Measurements from ENCODE around the gene TMOD3.

The TMOD3 gene

DNA sequence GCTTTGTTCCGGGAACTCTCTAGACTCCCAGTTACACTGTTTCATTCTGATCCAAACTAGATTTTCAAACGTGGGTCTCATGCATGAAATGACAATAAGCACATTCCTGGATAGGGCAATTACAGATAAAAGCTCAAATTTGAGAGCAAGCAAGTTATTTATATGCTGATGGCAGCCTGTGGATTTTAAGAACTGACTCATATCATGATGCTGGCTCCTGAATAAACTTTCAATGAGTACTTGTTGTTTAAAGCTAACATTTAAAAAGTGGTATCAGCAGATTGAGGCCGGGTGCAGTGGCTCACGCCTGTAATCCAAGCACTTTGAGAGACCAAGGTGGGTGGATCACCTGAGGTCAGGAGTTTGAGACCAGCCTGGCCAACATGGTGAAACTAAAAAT lies 75.5 kb downstream of the TMOD3 start:
- no peak for DNase-seq (ENCODE audit: low read depth in 1 of 2, low spot score in 1 of 2)

DNA sequence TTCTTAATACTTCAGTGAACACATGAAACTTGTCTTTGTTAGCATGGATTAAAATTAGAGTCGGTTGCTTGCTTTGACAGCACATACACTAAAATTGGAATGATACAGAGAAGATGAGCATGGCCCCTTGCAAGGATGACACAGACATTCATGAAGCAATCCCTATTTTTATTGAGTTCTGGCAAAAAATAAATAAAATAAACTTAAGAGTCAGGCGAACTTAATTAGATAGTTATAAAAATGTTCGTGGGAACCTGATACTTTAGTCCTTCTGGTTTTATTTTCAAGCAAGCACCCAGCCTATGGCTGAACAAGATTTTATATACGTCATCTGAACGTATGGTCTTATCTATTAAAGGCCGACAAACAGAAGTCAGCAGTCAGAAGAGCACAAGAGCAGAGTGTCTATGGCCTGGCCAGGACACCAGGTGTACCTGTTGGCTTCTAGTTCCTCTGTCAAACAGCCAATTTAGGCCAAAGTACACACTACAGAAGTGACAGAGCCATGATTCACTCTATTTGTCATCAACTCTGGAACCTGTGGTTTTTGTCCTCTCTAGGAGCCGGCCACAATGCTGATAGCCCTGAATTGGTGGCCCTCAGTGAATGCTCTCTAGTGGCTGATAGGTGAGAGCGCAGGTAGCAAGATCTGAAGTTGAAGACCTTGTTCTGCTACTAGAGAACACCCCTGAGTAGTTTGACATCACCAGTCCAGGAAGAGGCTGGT lies 77.8 kb downstream of the TMOD3 start:
- no peak for DNase-seq (ENCODE audit: low read depth in 1 of 2, low spot score in 1 of 2)

DNA sequence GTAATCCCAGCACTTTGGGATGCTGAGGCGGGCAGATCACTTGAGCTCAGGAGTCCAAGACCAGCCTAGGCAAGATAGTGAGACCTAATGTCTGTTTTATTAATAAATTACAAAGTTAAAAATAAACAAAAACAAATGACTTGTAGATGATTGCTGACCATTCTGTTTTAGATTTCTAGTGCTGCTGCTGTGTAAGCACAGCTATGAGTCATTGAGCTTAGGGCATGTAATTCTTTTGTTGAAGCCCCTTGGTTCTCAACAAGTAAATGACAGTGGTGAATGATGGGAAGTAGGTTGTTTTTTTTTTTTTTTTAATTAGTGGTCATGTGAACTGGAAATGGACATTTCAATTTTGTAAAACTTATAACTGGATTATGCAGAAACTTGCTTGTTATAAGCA lies 78.9 kb downstream of the TMOD3 start:
- DNase-seq (ENCODE audit: low read depth in 1 of 2, low spot score in 1 of 2), result no peak

DNA sequence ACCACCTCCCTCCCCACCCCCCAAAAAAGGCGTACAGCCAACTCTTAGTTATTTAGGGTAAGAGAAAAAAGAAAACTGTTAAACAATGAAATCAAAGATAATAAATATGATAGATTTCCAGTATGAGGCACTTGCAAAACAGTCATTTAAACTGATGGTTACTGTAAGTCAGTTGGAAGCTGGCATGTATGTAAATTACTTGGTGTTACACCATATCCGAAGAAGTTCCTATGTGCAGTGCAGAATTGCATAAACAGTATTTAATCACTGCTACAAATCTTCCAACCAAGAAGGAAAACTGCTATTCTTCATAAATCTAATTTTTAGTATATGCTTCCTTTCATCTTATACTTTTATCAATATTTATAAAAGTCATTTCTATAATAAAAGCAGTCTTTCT lies 80.1 kb downstream of the TMOD3 start:
- DNase-seq (ENCODE audit: low read depth in 1 of 2, low spot score in 1 of 2), result no peak

DNA sequence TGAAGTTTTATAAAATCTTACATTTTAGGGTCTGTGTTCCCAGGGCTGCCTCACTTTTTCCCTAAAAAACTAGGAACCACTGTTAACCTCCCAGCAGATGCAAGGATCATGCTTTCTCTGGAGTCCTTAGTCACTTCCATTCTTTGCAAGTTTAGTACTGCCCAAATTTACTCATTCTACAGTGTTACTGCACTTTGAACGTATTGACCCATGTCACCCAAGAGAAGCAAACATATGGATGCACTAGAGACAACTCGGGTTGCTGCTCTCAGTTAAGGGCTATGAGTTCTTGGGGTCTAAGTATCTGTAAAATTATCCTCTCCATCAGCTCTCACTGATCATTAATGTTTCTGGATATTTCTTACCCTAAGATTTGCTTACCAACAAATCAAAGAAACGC lies 83.1 kb downstream of the TMOD3 start:
- no peak for DNase-seq (ENCODE audit: low read depth in 1 of 2, low spot score in 1 of 2)

DNA sequence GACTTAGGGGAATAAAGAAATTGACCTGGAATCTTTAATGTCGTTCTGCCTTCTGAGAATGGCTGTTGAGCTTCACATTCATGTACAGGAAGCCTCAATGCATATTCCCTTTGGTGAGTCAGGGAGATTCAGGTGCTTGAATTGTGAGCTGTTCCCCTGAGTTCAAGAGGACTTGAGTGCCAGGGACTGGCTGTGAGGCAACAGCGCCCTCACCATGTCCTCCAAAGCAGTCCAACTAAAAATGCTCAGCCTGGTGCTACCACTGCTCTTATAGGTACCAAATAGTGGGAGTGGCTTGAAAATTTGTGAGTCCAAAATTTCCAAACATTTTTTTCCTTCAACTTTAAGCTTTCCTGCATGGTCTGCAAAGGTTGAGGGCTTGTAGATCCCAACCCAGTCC lies 88.0 kb downstream of the TMOD3 start:
- no peak for DNase-seq (ENCODE audit: low read depth in 1 of 2, low spot score in 1 of 2)

DNA sequence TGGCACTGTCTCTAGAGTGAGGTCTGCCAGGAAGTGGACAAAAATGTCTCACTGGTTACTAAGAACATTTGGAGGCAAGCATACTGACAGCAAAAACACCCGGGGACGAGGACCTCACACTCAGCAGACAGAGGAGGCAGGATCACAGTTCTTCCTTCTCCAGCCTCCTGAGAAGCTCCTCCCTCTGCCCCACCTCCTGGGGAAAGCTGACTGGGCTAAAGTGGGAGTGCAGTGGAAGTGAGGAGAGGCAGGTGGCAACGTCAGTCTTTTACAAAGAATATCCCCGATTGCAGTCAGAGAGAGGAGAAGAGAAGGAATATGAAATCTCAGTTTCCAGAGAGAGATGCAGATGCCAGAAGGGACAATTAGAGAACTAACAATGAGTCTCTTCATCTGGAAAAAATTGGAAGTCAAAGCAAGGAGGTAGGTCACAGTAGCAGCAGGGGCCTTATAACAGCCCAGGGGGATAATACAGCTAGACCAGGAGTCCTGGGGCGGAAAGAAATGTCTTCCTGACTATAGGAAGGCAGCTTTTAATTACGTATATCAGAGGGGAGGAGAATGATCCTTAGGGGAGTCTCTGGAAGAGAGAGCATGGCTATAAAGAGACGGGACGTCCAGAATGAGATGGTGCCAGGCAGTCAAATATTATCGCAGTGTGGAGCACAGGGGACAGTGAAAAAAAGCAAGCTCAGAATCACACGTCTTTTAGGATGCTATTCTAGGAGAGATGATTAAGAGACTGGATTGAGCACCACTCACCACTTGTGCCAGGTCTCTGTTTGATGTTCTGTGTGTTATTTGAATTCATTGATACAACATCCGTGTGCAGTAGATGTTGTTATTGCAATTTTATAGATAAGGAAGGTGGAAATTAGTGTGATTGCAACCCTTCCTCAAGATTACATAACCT lies 95.0 kb downstream of the TMOD3 start:
- DNase-seq (ENCODE audit: low read depth in 1 of 2, low spot score in 1 of 2), result no peak

DNA sequence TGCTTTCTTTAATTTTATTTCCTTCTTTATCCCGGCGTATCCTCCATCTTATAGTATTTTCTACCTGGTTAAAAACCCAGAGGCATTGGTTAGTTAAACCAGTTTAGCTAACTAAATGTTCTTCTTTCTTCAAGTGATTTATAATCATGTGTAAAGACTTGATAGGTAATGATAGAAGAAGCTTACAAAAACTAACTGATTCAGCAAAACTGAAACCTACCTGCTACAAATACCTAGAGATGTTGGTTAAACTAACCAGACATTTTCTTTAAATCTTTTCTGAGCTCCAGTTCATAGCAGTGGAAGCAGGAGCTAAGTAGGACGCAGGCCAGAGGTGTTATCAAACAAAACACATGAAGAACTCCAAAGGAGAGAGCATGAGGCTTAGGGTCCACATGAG lies 97.4 kb downstream of the TMOD3 start:
- no peak for DNase-seq (ENCODE audit: low read depth in 1 of 2, low spot score in 1 of 2)

DNA sequence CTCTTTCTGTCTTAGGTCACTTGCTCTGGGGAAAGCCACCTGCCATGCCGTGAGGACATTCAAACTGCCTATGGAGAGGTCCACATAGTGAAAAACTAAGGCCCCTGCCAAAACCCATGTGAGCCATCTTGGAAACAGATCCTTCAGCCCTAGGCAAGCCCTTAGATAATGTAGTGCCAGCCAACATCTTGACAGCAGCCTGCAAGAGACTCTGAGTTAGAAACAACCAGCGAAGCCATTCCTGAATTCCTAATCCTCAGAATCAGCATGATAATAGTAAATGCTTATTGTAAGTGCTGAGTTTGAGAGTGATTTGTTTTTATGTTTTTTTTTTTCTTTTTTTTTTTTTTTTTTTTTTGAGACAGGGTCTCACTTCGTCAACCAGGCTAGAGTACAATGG lies 101.6 kb downstream of the TMOD3 start:
- no peak for DNase-seq (ENCODE audit: low read depth in 1 of 2, low spot score in 1 of 2)

DNA sequence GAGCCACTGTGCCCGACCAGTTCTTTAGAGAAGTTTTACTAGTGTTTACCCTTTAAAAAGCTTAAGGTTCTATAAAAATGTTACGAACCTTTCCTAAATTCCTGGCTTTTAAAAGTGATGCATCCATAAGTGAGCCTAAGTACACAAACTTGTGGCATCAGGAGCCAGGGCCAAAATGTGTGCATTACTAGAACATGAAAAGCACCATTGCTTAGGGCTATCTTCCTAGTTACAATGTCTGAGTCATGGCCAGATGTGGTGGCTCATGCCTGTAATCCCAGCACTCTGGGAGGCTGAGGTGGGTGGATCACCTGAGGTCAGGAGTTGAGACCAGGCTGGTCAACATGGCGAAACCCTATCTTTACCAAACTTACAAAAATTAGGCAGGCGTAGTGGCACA lies 102.2 kb downstream of the TMOD3 start:
- DNase-seq (ENCODE audit: low read depth in 1 of 2, low spot score in 1 of 2), result no peak

DNA sequence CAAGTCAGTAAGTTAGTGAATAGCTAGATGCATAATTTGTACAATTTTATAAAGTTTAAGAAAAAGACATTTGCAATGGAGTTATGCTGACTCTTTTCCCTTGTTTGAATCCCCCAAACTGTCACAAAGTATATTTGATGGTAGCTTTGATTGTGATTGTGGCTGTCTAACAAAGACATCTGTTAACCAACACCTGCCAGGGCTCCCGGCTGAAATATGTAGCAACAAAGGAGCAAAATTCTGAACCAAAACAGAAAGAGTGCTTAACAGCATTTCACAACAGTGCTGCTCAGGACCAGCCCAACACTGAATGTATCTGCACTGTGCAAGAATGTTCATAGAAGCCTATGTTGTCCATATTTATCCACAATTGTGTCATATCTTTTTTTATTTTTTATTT lies 102.7 kb downstream of the TMOD3 start:
- no peak for DNase-seq (ENCODE audit: low read depth in 1 of 2, low spot score in 1 of 2)

DNA sequence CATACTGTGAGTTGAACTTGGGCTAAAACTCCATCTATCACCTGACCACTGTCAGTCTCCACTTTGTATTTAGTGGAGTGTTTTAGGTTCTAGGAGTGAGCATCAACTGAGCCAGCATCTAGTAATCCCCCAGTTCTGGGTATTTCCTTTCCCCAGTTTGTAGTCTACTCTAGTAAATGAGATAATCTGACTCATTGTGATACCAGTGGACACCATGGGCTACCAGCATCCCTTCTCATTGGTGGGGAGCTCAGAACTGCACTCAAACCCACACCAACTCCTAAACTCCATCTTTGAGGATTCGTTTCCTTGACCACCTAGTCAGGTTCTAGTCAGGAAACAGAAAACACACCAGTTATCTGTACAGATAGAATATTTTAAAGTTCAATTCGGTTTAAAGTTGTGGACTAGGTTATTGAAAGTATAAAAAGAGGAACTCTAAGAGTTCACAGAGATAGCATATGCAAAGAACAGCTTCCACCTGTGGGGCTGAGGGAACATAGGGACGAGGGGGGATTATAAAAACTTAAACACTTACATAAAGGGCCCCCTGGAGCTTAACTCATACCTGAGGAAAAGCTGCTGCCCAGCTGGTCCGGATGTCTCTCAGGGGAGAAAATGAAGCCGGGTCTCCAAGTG lies 106.1 kb downstream of the TMOD3 start:
- no peak for DNase-seq (ENCODE audit: low read depth in 1 of 2, low spot score in 1 of 2)

DNA sequence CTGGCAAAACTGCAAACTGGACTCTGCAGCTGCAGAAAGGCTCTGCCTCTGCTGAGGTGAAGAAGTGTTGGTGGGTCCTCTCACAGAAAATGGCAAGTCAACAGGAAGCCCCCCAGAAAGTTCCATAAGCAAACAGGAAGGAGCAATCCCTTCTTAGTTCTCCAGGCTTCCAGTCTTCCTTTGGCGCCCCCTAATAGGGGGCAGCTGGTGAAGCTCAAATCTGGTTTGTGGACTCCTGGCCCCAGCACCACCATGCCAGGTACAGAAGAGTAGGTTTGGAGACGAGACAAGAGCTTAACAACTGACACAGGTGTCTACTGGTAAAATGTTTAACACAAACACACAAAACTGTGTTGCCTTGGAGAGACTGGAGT lies 106.6 kb downstream of the TMOD3 start:
- DNase-seq (ENCODE audit: low read depth in 1 of 2, low spot score in 1 of 2), result no peak

DNA sequence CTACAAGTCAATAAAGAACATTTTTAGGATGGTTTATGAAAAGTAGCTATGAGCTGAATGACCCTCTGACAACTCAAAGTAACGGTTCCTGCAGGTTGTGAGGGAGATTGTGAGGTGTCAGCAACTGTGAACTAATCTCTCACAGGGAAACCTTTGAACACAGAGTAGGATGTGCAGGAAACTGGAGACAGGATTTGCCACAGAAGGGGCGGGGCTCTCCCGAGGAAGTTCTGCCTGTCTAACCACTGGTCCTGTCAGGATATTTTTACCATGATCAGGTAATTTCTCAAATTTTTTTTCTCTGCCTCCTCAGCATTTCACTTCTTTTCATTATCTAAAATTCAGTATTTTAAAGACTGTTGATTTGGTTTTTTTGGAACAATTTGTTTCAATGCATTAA lies 108.8 kb downstream of the TMOD3 start:
- DNase-seq (ENCODE audit: low read depth in 1 of 2, low spot score in 1 of 2), result no peak

DNA sequence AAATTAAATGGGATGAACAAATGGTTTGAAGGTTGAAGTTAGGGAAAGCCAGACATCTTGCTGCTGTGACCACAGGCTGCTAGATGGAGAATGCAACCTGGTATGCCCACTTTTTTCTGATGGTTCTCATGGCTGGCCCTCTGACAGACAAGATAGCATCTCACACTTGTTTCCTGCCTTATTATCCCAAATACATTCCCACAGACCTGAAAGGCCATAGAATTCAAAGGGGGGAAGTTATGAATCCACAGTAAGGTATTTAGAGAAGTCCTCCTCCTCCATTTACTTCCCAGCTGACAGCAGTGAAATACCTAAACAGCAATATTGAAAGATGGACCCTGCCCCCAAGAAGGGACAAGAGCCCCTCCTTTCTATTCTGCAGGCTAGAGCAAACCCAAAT lies 109.8 kb downstream of the TMOD3 start:
- DNase-seq (ENCODE audit: low read depth in 1 of 2, low spot score in 1 of 2), result no peak

DNA sequence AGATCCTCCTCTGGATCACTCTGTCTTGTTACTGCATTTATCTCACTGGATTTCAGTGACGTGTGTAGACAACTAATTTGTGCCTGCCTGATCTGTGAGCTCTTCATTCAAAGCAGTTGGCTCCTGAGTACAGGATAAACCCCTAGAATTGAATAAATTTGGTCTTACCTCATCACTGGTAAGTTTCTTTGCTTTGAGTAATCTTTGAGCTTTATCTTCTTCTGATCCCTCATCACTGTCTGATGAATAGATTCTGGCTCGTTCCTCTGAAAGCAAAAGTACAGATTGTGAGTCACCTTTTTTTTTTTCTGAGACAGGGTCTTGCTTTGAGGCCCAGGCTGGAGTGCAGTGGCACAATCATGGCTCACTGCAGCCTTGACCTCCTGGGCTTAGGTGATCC lies 117.7 kb downstream of the TMOD3 start:
- DNase-seq (ENCODE audit: low read depth in 1 of 2, low spot score in 1 of 2), result no peak

DNA sequence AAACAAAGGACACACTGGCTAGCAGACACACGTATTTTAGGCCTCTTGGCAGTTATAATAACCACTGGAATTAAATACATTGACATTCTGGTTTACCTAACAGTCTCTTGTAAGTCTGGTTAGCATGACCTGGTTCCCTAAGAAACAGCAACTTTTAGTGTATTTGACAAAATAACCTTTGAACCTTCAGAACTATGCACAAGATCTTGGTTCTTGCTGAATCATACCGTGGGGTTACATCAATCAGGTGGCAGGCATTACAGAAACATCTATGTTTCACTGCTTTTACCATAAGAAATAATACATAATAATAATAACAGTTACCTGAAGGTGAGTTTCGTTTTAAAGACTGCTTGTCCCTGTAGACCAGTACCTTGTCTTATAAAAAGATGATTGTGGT lies 123.4 kb downstream of the TMOD3 start:
- DNase-seq (ENCODE audit: low read depth in 1 of 2, low spot score in 1 of 2), result no peak

DNA sequence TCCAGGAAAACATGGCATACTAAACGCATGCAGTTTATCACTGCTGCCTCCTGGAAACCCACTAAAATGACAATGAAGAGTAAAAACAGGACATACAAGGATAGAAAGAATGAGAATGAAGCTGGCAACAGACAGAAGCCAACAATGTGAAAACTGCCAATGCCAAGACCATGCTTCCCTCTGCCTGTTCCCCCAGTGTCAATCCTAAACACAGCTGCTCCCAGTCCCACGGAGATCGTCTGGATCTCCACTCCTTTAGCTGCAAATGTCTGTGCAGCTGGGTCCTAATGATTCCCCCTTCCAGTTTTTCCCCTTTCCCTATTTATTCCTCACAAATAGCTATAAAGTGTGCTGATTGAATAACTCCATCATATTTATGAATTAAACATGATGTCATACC lies 126.1 kb downstream of the TMOD3 start:
- no peak for DNase-seq (ENCODE audit: low read depth in 1 of 2, low spot score in 1 of 2)

Measured in activated CD4-positive, alpha-beta T cell treated with anti-CD3 and anti-CD28 coated beads, Interleukin-2, amount 50 U/mL, for 24 hours (primary cell).